SHP77 (cell line): ENCODE results near the gene UQCR11.
A peak's percentile ranks its signal among the peaks of the same experiment; 100 is the strongest.

ENCODE experiments used
- DNase-seq, 2 experiments: peaks; one replicate each; lab custom pipeline; 2025; lab: John Stamatoyannopoulos, UW

Gene UQCR11

DNA sequence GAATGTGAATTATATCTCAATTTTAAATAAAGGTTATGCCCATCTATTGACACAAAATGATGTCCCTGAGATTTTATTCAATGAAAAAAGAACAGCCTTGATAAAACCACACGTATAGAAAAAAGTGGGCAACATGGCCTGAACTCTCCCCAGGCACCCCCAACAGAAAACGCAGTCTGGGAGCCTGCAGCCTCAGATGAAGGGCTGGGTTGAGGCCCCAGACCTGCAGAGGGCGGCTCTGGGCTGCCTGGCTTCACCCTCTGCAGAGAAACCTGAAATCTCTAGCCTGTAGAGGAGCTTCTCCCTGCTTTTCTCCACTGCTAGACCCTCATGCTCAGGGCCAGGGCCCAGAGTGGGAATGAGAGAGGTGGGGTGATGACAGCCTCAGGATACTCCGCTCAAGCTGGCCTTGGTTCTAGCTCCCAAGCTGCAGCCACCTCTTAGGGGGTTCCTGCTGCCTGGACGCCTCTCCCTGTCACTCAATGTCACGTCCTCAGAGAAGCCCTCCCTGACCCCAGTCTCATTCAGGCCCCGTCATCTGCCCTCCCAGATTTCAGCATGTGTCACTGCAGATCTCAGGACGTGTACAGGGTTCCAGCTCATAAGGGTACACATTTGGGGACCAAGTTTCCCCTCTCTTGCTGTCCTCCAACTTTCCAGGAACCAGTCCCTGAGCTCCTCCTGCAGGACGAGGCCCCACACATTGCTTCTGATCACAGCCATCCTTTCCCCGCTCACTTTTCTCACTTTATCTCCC, 14.4 kb downstream of the UQCR11 start:
- no peak for DNase-seq

DNA sequence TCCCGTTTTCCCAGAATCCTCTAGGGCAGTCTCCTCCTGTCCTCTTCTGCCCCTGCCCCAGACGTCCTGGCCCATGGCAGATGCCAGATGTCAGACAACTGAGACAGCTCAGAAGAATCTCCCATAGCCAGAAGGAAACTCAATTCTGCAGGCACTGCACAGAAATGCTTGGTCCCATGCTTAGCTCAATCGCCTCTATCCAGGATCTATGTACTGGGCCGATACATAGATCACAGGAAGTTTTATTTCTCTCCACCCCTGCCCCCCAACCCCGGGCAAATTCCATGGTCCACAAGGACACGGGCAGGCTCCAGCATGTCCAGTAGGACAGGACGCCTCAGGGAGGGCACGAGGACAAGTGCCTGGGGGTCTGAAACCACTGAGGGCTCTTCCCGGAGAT, 17.4 kb downstream of the UQCR11 start:
- DNase-seq = no peak

DNA sequence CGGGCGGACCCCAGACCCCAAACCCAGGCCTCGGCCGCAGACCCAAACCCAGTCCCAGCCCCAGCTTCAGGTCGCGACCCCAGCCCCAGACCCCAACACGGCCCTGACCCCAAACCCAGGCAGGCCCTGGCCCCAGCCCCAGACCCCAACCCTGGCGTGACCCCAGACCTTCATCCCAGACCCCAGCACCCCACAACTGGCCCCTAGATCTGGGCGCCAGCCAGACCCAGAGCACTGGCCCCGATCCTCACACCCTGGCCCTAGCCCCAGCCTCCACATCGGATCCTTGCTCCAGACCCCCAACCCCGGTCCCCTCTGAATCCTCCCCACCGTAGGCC, 20.1 kb downstream of the UQCR11 start:
- no peak for DNase-seq

DNA sequence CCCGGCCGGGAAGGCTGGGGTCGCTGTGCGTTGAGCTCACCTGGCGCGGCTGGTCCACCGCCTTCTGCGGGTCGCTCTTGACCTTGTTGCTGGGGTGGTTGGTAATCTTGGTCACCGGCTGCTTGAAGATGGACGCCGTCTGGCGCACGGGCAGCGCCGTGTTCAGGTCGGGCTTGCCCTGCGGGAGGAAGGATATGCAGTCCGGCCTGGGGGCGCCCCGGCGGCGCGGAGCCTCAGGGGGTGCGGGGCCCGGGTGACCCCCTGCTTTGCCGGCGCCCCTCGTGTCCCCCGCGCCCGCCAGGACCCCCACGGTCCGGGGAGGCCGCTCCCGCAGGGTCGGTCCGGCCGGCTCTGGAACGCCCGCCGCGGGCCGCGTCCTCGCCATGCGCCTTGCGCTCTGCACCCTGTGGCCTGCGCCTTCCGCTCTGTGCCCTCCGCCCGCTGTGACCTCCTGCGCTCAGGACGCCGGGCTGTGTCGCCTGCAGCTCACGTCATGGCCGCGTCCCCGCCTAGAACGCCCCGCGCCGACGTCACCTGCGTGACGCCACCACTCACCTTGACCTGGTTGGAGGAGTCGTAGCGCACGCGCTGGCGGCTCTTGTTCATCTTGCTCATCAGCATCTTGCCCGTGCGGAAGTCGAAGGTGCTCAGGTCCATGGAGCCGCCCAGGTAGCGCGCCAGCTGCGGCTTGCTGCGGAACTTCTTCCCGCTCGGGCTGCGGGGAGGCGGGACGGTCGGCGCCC, 20.6 kb downstream of the UQCR11 start:
- DNase-seq = no peak

DNA sequence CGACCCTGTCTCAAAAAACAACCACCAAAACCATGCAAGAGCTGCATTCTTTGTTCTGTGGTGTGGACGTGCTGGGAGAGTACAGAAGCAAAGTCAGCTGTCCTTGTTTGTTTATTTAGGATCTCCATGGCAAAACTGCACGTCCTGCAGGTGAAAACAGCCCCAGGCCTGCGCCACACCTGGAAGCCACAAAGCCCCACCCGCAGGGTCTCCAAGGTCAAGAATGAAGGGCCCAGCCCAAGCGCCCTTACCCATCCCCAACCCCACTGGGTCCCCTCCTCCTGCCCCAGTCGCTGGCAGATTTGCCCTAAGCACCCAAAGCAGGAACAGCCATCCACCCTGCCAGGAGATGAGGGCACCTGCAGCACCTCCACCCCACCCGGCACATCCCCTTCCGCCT, 23.1 kb downstream of the UQCR11 start:
- no peak for DNase-seq

DNA sequence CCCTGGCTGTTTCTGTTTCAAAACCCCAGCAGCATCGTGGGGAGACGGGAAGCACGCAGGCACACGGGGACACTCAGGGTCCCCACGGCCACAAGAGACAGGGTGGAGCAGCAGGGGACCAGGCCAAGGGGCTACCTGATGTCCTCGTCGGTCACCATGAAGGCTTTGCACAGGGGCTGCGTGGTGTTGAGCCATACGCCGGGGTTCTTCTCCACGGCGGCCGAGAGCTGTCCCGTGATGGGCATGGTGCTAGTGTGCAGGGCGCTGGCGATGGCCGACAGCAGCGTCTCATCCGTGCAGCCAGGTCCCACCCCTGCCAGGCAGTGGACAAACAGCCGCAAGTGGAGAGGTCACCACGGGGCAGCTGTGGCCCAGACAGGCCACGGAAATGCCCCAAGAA, 24.3 kb downstream of the UQCR11 start:
- DNase-seq = no peak

DNA sequence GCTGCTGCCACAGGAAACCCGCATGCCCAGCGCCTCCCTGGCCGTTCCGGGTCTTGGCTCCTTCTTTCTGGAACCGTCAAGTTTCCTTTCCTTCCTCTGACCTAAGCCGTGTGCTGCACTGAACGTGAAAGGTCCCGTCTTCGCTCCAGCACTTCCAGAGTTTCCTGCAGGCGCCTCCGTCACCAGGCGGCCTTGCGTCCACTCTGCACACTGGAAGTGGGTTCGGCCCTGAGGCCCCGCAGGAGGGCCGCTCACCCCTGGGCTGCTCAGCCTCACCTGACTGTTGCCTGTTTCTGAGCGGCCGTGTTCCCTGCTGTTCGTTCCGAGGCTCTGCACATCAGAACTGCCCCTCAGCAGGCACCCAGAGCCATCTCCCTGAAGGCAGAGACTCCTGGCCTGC, 24.9 kb downstream of the UQCR11 start:
- DNase-seq = no peak

DNA sequence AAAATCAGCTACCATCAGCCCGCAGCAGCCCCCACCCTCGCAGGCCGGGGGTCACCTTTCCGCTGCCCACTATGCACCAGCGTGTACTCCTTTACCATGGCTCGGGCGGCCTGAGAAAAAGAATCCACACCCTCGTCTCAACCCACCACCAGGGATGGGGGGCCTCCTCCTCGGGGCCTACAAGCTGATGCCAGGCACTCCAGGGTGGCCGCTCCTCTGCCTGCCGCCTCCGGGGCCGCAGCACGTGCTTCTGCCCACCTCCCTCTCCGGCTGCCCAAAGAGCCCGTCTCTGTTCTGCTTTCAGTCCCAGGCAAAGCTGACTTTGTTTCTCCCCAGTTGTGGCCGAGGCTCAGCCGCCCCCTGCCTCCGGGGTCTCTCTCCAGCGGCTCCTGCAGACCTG, 26.0 kb downstream of the UQCR11 start:
- no peak for DNase-seq

DNA sequence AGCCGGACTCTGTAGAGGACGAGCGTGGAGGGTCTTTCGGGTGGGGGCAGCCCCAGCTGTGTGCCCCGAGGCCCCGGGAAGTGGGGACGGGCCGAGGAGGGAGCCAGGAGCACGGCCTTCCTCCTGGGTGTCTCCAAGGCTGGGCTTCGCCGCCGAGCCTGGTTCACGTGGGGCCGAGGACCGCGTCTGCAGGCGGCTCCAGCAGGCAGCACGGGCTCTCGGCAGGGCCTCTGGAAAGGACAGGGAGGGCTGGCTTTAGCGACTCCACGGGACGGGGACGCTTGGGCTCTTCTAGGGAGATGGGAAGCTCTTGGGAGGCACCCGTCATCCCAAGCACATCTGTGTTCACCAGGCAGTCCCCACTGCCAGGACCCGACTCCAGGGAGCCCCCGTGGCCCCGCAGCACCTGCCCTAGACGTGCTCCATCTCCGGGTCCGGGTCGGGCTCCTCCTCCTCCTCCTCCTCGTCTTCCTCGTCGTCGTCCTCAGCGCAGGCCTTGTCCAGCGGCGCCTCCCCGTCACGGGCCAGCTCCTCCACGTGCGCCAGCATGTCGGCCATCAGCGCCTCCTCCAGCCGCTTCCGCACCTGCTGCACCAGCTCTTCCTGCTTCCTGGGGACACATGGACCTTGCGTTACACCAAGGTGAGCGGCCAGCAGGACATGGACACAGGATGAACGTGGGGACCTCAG, 27.2 kb downstream of the UQCR11 start:
- no peak for DNase-seq

DNA sequence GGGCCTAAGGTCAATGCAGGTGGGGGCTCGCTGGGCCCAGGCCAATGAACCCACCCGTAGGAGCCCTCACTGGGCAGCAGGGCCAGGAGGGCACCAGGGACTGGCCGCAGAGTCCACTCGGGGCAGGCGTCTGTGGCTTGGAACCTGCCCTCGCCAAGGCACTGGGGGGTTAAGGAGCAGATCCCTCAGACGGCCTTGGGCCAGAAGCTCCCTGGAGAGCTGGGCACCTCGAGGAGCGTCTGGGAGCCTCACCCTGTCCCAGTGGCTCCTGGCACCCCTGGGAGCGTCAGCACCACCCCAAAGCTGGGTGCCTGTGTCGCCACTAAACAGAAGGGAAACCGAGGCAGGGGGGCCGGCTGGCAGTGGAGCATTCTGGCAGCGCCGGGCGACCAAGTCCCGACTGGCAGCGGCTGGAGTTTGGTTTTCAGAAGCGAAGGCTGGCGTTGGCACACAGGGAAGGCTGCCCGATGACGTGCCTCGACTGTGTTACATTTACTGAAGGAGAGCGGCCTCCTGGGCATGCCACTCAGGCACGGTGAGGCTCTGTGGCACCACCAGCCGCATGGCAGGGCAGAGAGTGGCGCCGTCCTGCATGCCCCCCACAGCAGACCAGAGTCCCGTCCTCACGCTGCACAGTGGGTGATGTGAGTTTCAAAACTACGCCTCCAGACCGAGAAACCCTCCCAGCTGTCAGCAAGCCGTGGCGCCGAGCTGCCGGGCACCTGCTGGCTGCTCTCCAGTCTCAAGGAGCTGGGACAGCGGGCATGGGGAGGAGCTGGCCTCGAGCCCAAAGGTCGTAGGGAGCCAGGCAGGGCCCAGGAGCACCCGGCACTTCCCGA, 28.0 kb downstream of the UQCR11 start:
- DNase-seq = no peak

DNA sequence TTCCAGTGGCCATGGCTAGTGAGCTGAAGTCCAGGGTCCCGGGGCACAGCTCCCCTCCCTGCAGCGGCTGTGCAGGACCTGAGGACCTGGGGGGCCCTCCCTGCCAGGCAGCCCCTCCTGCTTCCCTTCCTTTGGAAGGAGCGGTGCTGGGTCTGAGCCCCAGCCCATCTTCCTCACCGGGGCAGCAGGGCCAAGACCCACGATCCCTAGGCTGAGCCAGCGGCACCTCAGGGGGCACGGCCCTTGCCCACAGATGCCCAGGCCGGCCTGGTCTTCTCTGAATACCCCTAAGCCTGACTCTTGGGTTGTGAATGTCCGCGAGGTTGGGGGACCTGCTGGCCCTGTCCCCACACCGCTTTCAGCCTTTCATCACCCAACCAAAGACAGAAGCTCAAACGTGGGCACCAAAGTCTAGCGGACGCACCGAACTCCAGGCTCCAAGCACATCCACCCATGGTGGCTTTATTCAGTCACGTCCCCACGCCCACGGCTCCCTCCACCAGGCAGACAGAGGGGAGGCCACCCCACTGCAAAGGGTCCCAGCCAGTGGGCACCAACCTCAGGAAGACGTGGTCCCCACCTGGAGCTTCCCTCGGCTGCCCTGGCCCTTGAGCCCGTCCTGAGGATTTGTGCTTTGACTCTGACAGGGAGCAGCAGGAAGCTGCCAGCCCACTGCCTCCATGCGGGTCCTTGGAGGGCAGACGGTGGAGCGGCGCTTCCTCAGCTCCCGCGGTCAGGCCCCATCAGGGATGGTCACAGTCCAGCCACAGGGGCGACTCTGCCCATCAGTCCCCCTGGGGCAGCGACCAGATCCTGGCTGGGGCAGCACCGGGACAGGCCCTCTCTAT, 28.8 kb downstream of the UQCR11 start:
- no peak for DNase-seq

DNA sequence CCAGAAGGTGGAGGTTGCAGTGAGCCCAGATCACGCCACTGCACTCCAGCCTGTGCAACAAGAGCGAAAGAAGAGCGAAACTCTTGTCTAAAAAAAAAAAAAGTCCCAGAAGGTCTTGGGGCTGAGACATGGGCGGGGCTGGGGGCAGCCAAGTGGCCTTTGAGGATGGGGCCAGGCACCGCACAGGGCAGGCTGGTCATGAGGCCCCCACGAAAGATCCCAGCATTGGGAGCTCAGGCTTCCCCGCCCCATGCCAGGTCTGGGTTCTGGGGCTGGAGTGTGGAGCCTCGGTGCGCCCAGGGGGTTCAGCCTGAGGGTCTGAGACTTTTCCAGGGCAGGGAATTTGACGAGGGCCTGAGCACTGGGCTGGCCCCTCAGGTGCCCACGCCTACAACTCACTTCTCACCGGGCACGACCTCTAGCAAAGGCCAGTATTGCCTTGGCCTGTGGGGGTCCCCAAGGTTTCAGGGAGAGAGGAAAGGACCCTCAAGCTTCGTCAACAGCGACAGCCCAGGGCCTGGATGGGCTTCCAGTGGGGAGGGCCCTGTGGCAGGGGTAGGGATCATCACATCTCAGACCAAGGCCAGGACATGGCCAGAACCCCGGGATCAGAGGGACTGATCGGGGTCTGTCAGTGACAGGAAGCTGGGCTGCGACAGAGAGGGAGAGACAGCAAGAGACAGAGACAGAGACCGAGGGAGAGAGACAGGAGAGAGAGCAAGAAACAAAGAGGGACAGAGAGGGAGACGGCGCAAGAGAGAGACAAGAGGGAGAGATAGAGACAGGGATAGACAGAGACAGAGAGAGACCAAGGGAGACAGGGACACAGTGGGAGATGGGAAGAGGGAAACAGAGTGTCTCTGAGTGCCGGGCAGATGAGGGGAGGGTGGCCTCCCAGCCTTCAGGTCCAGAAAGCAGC, 29.7 kb downstream of the UQCR11 start:
- no peak for DNase-seq

DNA sequence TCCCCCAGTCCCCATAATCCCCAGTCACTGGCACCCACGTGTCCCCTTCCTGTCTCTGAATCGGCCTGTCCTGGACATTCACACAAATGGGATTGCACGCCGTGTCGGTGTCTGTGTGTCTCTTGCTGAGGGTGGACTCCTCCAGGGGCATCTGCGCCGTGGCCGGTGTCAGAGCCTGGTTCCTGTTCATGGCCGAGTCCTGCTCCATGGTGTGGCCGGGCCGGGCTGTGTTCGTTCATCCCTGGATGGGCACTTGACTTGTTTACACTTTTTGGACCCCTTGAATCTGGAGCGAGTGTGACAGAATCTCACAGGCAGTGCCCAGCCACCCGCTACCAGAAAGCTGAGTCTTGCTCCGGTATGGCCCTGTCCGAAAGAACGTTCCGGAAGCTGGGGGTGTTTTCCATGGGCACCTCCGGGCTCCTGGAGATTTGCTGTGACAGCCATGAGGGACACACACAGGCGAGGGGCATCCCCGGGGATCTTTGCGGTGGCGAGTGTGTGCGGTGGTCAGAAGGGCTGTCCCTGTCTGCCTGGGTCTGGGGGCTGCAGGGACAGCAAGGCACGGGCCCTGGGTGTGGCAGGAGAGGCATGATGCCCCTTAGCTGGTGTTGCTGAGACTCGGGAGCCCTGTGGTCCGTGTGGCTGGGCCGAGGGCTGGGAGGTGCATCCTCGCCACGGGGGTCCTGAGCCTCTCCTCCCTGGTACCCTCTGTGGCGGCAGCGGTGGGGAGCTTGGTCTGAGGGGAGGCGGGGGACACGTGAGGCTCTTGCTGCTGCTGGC, 30.7 kb downstream of the UQCR11 start:
- DNase-seq = no peak

DNA sequence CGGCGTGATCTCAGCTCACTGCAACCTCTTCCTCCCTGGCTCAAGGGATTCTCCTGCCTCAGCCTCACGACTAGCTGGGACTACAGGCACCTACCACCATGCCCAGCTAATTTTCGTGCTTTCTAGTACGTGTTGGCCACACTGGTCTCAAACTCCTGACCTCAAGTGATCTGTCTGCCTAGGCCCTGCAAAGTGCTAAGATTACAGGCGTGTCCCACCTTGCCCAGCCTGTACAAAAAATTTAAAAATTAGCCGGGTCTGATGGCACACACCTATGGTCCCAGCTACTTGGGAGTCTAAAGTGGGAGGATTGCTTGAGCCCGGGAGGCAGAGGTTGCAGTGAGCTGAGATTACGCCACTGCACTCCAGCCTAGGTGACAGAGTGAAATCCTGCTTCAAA, 32.5 kb downstream of the UQCR11 start:
- DNase-seq = no peak

DNA sequence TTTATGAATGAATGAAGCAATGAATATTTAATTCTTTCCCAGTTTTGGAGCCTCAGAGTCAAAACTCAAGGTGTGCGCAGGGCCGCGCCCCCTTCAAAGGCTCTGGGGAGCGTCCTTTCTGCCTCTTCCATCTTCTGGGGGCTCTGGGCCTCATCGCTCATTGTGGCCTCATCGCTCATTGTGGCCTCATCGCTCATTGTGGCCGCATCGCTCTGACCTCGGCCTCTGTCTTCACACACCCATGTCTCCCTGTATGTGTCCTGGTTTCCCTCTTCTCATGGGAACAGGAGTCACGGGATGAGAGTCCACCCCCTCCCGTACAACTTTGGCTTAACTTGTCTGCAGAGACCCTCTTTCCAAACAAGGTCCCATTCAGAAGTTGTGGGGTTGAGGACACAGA, 33.9 kb downstream of the UQCR11 start:
- DNase-seq = no peak

DNA sequence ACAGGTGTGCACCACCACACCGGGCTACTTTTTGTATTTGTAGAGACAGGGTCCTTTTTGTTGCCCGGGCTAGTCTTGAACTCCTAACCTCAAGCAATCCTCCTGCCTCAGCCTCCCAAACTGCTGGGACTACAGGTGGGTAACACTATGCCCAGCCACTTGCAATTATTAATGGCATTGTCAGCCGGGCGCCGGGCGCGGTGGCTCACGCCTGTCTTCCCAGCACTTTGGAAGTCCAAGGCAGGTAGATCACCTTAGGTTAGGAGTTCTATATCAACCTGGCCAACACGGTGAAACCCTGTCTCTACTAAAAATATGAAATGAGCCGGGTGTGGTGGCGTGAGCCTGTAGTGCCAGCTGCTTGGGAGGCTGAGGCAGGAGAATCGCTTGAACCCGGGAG, 34.4 kb downstream of the UQCR11 start:
- DNase-seq = no peak

DNA sequence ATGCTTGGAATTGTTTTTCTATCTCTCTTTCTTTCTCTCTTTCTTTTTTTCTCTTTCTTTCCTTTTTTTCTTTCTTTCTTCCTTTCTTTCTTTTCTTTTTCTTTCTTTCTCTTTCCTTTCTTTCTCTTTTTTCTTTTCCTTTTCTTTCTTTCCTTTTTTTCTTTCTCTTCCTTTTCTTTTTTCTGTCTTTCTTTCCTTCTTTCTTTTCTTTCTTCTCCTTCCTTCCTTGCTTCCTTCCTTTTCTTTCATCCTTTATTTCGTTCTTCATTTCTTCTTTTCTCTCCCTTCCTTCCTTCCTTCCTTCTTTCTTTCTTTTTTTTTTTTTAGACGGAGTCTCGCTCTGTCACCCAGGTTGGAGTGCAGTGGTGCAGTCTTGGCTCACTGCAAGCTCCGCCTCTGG, 35.3 kb downstream of the UQCR11 start:
- DNase-seq = no peak

DNA sequence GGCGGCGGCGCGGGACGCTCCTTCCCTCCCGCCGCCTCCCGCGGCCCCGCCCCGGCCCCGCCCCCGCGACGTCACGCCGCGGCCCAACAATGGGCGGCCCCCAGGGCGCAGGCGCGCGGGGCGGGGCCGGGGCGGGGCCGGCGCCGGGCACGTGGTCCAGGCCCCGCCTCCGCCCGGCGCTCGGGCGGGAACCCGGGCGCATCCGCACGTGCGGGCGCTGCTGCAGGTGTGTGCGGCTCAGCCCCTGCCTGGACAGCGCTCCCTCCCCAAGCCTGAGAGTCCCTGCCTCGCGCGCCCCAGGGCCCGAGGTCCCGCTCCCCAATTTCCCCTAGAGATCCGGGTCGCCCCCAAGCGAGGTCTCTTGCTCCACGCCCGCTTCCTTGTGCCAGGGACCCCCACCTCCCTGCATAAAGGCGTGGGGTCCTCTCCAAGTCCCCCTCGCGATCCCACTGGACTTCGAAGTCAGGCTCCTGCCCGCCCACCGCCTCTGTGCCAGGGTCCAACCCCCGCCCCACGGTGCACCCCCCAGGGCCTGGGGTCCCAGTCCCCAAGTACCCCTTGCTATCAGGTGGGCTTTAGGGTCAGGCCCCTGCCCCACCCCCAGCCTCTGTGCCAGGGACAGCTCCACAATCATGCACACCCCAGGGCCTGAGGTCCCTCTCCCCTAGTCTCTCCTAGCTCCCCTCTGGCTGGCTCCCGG, 36.8 kb downstream of the UQCR11 start, which contains the start of gene MEX3D:
Gene MEX3D (minus strand): TSS at position 6 of the 700 bp plus-strand sequence. CDS start 267 bp downstream, outside the sequence.
- DNase-seq = peak; percentile 34 to 36

DNA sequence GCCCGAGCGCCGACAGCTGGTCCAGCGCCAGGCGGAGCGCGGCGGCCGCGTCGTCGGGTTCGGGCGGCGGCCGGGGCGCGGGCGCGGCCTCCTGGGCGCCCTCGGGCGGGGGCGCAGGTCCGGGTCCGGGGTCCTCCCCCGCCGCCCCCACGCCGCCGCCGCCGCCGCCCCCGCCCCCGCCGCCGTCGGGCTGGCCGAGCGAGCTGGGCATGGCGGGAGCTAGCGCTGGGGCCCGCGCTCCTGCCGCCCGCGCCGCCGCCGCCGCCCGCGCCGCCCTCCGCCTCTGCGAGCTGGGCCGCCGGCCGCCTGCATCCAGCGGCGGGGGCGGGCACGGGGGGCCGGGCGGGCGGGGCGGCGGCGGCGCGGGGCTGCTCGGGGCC, 37.4 kb downstream of the UQCR11 start:
- DNase-seq = no peak
